Muscle layer of colon (tissue), 2 donors: ENCODE measurements around the gene TAOK3.

ENCODE experiments used
- H3K27ac ChIP-seq: one replicate; pipeline ENCODE4 v1.7.0; 2013; ENCODE audit warnings: low read depth, mild to moderate bottlenecking, low read length, moderate library complexity
- H3K27me3 ChIP-seq, 2 donors: one replicate each; pipeline ENCODE4 v1.7.0; 2013; ENCODE audit warnings: low read length in 2 of 2, mild to moderate bottlenecking in 2 of 2; ENCODE audit not compliant: insufficient read depth in 2 of 2, control insufficient read depth in 1 of 2
- H3K36me3 ChIP-seq: one replicate; pipeline ENCODE4 v1.7.0; 2013; ENCODE audit warnings: mild to moderate bottlenecking, low read length; ENCODE audit not compliant: insufficient read depth
- H3K4me1 ChIP-seq: one replicate; pipeline ENCODE4 v1.7.0; 2013; ENCODE audit warnings: mild to moderate bottlenecking, low read length; ENCODE audit not compliant: insufficient read depth
- H3K4me3 ChIP-seq, 2 donors: one replicate each; pipeline ENCODE4 v1.7.0; 2013; ENCODE audit warnings: low read length in 2 of 2, low read depth in 1 of 2, mild to moderate bottlenecking in 1 of 2, moderate library complexity in 1 of 2
- H3K9ac ChIP-seq: one replicate; pipeline ENCODE4 v1.7.0; 2013; ENCODE audit warnings: low read length
- H3K9me3 ChIP-seq: one replicate; pipeline ENCODE4 v1.7.0; 2013; ENCODE audit warnings: mild to moderate bottlenecking, low read length
- donor health status: abdominal sarcoma.
- donor health status: Adenocarcinoma of cecum.

The TAOK3 gene

DNA sequence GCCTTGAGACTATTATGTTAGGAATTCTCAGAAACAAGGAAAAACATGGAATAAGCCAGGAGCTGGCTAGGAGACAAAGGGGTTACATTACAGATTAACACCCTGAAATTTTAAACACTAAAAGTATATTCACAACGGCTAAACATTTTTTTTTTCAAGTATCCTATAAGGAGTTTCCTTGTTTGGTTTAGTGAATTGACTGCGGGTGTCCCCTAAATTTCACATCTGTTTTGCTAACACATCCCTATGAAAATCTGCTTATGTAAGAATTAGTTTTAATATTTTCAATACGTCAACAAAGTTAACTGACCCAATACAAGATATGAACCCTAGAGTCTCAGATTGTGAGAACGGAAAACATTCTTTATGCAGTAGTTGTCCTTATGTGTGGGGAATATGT, 19.0 kb downstream of the TAOK3 start:
- no peak overlapping the region for H3K4me3 ChIP-seq
- H3K36me3 ChIP-seq: no peaks in the 10 kb centered on the region
- no peaks in the 10 kb centered on the region for H3K27me3 ChIP-seq
- peaks cover 20% of the 10 kb centered on the region for H3K4me1 ChIP-seq
- no peaks in the 10 kb centered on the region for H3K9me3 ChIP-seq
- H3K9ac ChIP-seq: no peak overlapping the region
- H3K27ac ChIP-seq: no peak overlapping the region

- H3K4me3 ChIP-seq: no peak overlapping the region
- H3K36me3 ChIP-seq: no peaks in the 10 kb centered on the region
- no peak overlapping the region for H3K27ac ChIP-seq
- H3K9me3 ChIP-seq: no peaks in the 10 kb centered on the region
- H3K27me3 ChIP-seq: no peaks in the 10 kb centered on the region
- H3K9ac ChIP-seq: no peak overlapping the region
- H3K4me1 ChIP-seq: peaks cover 18% of the 10 kb centered on the region
Observed at GRCh38 chr12:118350908-118351559, 21.7 kb downstream of the TAOK3 start.

GRCh38 chr12:118347916-118348315, 24.8 kb downstream of the TAOK3 start:
- H3K9me3 ChIP-seq: no peaks in the 10 kb centered on the region
- H3K4me1 ChIP-seq: peaks cover 16% of the 10 kb centered on the region
- H3K36me3 ChIP-seq: no peaks in the 10 kb centered on the region
- no peaks in the 10 kb centered on the region for H3K27me3 ChIP-seq
- H3K27ac ChIP-seq: no peak overlapping the region
- no peak overlapping the region for H3K4me3 ChIP-seq
- no peak overlapping the region for H3K9ac ChIP-seq

DNA sequence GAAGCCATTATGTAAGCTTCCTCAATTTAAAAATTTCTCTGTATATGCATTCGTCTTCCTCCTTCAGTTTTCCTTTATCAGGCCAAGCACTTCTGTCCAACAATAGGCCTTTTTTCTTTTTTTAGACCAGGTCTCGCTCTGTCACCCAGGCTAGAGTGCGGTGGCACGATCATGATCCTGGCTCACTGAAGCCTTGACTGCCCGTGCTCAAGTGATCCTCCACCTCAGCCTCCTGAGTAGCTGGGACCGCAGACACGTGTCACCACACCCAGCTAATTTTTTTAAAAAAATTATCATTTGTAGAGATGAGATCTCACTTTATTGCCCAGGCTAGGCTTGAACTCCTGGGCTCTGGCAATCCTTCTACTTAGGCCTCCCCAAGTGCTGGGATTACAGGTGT, 25.8 kb downstream of the TAOK3 start:
- peak overlapping the region; percentile 12 for H3K27ac ChIP-seq
- H3K36me3 ChIP-seq: no peaks in the 10 kb centered on the region
- no peaks in the 10 kb centered on the region for H3K27me3 ChIP-seq
- no peak overlapping the region for H3K9ac ChIP-seq
- H3K9me3 ChIP-seq: no peaks in the 10 kb centered on the region
- H3K4me3 ChIP-seq: no peak overlapping the region
- H3K4me1 ChIP-seq: peaks cover 16% of the 10 kb centered on the region

GRCh38 chr12:118345355-118345754, 27.4 kb downstream of the TAOK3 start:
- H3K4me1 ChIP-seq: peaks cover 16% of the 10 kb centered on the region

GRCh38 chr12:118344829-118345228, 27.9 kb downstream of the TAOK3 start:
- Histone ChIP-seq H3K4me3 (no peak overlapping the region), H3K27me3 (no peaks in the 10 kb centered on the region), H3K4me1 (peaks cover 16% of the 10 kb centered on the region), H3K9ac (no peak overlapping the region), H3K9me3 (no peaks in the 10 kb centered on the region), H3K27ac (no peak overlapping the region), H3K36me3 (no peaks in the 10 kb centered on the region)

More at GRCh38 chr12:118345355-118345754, 27.4 kb downstream of the TAOK3 start:
- H3K36me3 ChIP-seq: no peaks in the 10 kb centered on the region
- H3K27me3 ChIP-seq: no peaks in the 10 kb centered on the region
- no peak overlapping the region for H3K4me3 ChIP-seq
- no peaks in the 10 kb centered on the region for H3K9me3 ChIP-seq
- H3K9ac ChIP-seq: no peak overlapping the region
- H3K27ac ChIP-seq: no peak overlapping the region

DNA sequence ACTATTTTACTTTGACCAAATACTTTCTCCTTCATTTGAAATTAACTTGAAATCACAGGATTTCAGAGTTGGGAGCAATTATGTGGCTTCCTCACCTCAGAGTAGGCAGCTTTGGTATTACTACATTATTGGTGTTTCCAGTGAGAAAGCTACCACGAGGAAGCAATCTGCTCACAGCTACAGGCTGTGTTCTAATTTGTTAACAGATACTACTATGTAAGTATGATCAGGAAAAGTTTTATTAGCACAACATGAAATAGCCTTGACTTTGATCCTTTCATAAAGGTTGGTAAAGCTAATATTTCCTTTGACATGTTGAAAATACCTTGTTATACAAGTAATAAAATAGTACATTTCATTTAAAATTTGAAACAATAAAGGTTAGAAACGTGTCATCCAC, 30.6 kb downstream of the TAOK3 start:
- Histone ChIP-seq H3K9me3 (no peaks in the 10 kb centered on the region), H3K27ac (no peak overlapping the region), H3K4me3 (no peak overlapping the region), H3K9ac (no peak overlapping the region), H3K36me3 (no peaks in the 10 kb centered on the region), H3K27me3 (no peaks in the 10 kb centered on the region), H3K4me1 (peaks cover 4% of the 10 kb centered on the region)

- no peaks in the 10 kb centered on the region for H3K4me1 ChIP-seq
Observed at GRCh38 chr12:118337194-118337838, 35.4 kb downstream of the TAOK3 start.

DNA sequence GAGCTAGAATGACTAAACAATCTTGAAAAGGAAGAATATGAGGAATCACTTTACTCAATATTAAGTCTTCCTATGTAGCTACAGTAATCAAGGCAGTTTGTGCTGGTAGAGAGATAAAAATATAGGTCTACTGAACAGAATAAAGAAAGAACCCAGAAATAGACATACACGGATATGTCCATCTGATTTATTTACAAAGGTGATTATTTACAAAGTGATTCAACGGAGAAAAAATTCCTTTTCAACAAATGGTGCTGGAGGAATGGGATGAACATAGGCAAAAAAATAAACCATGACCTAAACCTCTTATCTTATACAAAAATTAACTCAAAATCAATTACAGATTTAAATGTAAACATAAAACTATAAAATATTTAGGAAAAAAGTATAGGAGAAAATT, 36.6 kb downstream of the TAOK3 start:
- Histone ChIP-seq H3K27me3 (no peaks in the 10 kb centered on the region), H3K27ac (no peak overlapping the region), H3K9ac (no peak overlapping the region), H3K4me1 (no peaks in the 10 kb centered on the region), H3K4me3 (no peak overlapping the region), H3K9me3 (no peaks in the 10 kb centered on the region), H3K36me3 (no peaks in the 10 kb centered on the region)

More at GRCh38 chr12:118337194-118337838, 35.4 kb downstream of the TAOK3 start:
- Histone ChIP-seq H3K36me3 (no peaks in the 10 kb centered on the region), H3K27me3 (no peaks in the 10 kb centered on the region), H3K4me3 (no peak overlapping the region), H3K9ac (no peak overlapping the region), H3K27ac (no peak overlapping the region), H3K9me3 (no peaks in the 10 kb centered on the region)

GRCh38 chr12:118334939-118335567, 37.7 kb downstream of the TAOK3 start:
- H3K4me1 ChIP-seq: no peaks in the 10 kb centered on the region
- H3K36me3 ChIP-seq: no peaks in the 10 kb centered on the region
- H3K27me3 ChIP-seq: no peaks in the 10 kb centered on the region
- no peak overlapping the region for H3K27ac ChIP-seq
- H3K9me3 ChIP-seq: no peaks in the 10 kb centered on the region
- H3K9ac ChIP-seq: no peak overlapping the region
- no peak overlapping the region for H3K4me3 ChIP-seq

- Histone ChIP-seq H3K36me3 (no peaks in the 10 kb centered on the region), H3K27ac (no peak overlapping the region), H3K4me1 (no peaks in the 10 kb centered on the region), H3K9ac (no peak overlapping the region), H3K9me3 (no peaks in the 10 kb centered on the region), H3K27me3 (no peaks in the 10 kb centered on the region), H3K4me3 (no peak overlapping the region)
Observed at GRCh38 chr12:118334241-118334640, 38.5 kb downstream of the TAOK3 start.
